ENCODE results near the gene ACOT8.

ACOT8 gene

DNA sequence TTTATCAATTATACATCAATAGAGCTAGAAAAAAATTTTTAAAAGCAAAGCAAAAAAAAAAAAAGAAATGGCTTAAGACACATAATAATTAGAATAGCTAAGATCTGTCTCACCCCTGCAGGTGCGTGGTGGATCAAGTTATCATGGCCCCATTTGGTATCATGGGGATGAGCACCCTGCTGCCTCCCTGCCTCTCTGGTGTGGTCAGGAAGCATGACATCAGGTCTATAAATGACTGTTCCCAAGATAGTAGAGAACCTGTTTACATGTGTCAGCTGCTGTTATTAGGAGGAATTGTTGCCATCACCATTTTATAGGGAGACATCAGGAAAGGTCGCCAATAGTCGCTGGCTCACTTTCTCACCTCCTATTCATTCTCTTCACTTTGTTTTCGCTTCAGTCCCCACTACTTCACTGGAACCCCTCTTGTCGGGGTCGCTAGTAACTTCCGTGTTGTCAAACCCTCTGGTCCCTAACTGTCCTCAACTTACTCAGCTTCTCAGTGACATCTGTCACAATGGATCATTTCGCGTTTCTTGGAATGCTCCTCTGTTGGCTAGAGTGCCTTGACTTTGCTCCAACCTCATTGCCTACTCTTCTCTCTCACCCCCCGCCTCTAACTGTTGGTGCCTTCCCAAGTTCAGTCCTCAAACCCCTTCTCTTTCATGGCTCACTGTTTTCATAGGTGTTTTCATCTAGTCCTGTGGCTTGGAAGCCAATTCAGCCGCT lies 60.7 kb downstream of the ACOT8 start:
- no peak for DNase-seq (ENCODE audit: low read depth, low spot score)

DNA sequence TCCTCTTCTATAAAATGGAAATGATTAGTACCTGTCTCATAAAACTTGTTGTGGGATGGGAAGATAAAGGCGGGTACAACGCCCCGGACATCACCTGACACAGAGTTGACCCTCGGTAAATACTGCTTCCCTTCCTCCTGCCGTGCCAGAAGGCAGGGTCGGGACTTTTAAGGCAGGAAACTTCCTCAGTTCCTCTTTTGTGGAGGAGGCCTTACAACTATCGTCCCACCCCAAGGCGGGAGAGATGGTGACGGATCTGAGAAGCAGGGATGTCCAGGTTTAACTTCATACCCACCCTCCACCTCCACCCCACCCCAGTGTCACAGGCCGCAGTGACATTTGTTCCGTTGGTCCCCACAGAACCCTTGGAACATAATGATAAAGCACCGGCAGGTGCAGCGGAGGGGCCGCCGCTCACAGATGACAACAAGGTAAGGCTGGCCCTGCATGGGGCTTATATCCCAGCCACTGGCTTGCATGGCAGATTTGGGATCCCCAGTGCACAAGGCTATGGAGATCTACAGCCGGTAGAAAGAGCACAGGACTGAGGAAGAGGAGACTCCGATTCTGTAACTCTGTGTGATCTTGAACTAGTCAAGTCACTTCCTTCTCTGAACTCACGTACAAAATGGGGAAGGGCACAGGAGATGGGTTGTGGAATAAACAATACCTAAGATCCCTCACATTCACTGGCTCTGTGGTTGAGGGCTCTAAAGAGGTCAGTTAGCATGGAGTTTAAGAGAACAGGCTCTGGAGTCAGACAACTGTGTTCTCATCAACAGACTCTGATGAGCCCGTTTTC lies 64.7 kb downstream of the ACOT8 start:
- DNase-seq (ENCODE audit: low read depth, low spot score), result no peak

Measured in iPS DF 19.7 (cell line).